Ecto neural progenitor cell (in vitro differentiated cells): ENCODE measurements around the gene ANTKMT.
"Not testable (repeated sequence)": the region's sequence is repeated elsewhere in the genome, so short reads cannot be mapped to it uniquely, and the experiment has no call there.

Experiments
- DNase-seq: peaks from one replicate; pipeline ENCODE4 v3.0.0-alpha.2; 2018; ENCODE audit warnings: low spot score

Gene ANTKMT

GRCh38 chr16:743794-744500 is 23.0 kb downstream of the ANTKMT start:
- no peak for DNase-seq

GRCh38 chr16:745739-746138 is 24.8 kb downstream of the ANTKMT start:
- DNase-seq: peak; percentile 81

GRCh38 chr16:746637-747036 is 25.7 kb downstream of the ANTKMT start:
- DNase-seq: no peak

- DNase-seq: no peak
Measured at GRCh38 chr16:747978-748746, 27.2 kb downstream of the ANTKMT start.

- DNase-seq: no peak
Measured at GRCh38 chr16:749010-749409, 28.1 kb downstream of the ANTKMT start.

GRCh38 chr16:750485-750884 is 29.5 kb downstream of the ANTKMT start:
- no peak for DNase-seq

GRCh38 chr16:751152-752006 is 30.4 kb downstream of the ANTKMT start:
- no peak for DNase-seq

DNA sequence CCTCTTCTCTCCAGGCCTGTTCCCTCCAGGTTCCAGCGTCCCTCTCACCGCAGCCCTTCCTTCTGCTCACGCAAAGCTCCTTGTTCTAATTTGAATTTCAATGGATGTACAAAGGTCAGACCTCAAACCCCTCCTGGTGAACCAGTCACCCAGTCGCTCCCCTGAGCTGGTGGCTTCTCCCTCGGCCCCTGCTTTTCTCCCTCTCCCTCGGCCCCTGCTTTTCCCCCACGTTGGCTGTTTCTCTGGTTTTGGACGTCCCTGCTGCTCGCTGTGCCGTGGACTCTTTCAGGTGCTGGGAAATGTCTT is 31.0 kb downstream of the ANTKMT start:
- no peak for DNase-seq

DNA sequence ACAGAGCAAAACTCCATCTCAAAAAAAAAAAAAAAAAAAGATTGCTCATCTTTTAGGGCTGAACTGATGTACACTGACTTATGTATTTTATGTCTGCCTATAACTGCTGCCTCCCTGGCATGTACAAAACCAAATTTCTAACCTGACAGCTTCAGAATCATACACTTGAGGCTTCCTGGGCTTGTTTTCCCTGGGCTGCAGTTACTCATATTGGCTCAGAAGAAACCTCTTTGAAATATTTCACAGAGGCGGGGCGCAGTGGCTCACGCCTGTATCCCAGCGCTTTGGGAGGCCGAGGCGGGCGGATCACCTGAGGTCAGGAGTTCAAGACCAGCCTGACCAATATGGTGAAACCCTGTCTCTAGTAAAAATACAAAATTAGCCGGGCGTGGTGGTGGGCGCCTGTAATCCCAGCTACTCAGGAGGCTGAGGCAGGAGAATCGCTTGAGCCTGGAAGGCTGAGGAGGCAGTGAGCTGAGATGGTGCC is 33.2 kb downstream of the ANTKMT start:
- DNase-seq: not testable (repeated sequence)

DNA sequence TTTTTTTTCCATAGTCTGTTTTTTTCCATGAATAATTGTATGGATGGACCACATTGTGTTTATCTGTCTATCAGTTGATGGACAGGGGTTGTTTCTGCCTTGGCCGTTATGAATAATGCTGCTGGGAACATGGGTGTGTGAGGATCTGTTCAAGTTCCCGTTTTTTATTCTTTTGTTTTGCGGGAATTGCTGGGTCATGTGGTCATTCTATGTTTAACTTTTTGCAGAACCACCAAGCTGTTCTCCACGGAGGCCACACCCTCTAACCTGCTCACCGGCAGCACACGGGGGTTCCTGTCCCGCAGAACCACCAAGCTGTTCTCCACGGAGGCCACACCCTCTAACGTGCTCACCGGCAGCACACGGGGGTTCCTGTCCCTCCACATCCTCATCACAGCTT is 33.7 kb downstream of the ANTKMT start:
- DNase-seq: no peak

GRCh38 chr16:756428-756827 is 35.5 kb downstream of the ANTKMT start:
- DNase-seq: no peak

- DNase-seq: no peak
Measured at GRCh38 chr16:759110-759910, 38.4 kb downstream of the ANTKMT start.

DNA sequence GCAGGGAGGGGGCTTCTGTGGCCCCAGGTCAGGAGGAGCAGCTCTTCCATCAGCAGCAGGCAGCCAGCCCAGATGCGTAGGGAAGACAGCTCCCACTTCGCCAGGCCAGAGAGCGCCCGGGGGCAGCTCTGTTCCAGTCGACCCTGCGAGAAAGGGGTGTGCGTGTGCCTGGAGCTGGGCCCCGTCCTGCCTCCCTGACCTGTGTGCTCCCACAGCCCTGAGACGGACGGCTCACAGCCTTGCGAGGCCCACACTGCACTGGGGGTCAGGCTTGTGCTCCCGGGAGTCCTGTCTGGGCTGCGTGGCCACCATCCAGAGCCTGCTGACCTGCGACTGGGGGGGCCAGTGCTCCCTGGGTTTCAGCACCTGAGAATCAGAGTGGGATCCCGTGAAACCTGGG is 39.1 kb downstream of the ANTKMT start:
- no peak for DNase-seq

DNA sequence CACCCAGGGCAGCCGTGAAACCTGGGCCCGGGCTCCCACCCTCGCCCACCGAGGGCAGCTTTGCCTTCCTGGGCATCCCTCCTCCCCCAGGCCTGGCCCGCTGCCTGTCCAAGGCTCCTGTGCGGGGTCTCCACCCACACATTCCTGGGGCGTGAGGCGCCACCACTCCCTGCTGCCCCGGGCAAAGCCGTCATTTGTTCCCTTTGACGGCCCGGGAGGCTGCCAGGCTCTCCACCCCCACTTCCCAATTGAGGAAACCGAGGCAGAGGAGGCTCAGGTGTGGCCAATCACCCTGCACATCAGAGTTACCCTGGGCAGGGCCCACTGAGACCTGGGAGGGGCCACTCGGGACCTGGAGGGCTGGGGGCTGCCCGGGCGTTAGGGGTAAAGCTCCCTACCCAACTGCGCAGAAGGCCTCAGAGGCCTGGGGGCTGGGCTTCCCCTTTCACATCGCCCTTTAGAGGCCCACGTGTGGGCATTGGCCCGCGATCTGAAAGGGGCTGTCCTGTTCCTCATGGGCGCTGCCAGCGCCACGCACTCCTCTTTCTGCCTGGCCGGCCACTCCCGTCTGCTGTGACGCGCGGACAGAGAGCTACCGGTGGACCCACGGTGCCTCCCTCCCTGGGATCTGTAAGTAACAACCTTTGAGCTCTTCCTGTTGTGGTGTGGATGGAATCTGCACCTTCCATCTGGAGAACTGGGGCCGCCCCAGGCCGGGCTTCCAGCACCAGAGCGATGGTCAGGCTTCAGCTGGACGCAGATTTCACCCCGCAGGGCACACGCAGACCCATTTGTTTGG is 39.8 kb downstream of the ANTKMT start, which contains the start of gene MSLN:
MSLN (plus strand) TSS at position 190 of the 799 bp plus-strand sequence. CDS start 1,947 bp downstream, outside the sequence.
- DNase-seq: no peak

- DNase-seq: no peak
Measured at GRCh38 chr16:761625-762513, 40.9 kb downstream of the ANTKMT start.

GRCh38 chr16:762595-763268 is 41.8 kb downstream of the ANTKMT start:
- no peak for DNase-seq

GRCh38 chr16:763369-764183 is 42.6 kb downstream of the ANTKMT start:
- DNase-seq: no peak

- DNase-seq: no peak
Measured at GRCh38 chr16:764184-764750, 43.3 kb downstream of the ANTKMT start.
